22Rv1 (cell line): Measurements from ENCODE around the gene TMPRSS4.

Experiments
- ZFX ChIP-seq: fragments of 450-650 bp; IDR thresholded peaks from 2 replicates; pipeline ENCODE4 v1.6.1; 2017; ENCODE audit warnings: antibody characterized with exemption, borderline replicate concordance
- TF ChIP-seq, protein P1 (sequence below): fragments of 450-650 bp; IDR thresholded peaks from 2 replicates; pipeline ENCODE4 v1.5.1; 2017; ENCODE audit warnings: mild to moderate bottlenecking

DNA sequence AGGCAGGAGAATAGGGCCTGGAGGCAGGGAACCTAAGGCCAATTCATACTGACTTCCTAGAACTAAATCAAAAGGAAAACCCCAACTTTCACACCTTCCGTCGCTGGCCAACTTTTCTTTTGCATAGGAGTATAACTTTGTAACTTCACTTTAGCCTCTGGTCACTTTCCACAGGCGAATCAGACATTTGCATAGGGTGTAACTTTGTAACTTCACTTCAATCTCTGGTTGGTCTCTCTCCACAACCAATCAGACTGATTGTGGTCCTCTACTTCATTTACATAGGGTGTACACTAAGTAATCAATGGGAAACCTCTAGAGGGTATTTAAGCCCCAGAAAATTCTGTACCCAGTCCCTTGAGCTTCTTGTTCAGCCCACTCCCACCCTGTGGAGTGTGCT is 11.5 kb upstream of the TMPRSS4 start:
- TF ChIP-seq, protein P1, sequence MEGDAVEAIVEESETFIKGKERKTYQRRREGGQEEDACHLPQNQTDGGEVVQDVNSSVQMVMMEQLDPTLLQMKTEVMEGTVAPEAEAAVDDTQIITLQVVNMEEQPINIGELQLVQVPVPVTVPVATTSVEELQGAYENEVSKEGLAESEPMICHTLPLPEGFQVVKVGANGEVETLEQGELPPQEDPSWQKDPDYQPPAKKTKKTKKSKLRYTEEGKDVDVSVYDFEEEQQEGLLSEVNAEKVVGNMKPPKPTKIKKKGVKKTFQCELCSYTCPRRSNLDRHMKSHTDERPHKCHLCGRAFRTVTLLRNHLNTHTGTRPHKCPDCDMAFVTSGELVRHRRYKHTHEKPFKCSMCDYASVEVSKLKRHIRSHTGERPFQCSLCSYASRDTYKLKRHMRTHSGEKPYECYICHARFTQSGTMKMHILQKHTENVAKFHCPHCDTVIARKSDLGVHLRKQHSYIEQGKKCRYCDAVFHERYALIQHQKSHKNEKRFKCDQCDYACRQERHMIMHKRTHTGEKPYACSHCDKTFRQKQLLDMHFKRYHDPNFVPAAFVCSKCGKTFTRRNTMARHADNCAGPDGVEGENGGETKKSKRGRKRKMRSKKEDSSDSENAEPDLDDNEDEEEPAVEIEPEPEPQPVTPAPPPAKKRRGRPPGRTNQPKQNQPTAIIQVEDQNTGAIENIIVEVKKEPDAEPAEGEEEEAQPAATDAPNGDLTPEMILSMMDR = no peak
- TF ChIP-seq ZFX = no peak
